HG02588 (cell line): ENCODE measurements around the gene RMND5A.

Experiments used
- ATAC-seq: cut with Tn5 transposase; IDR thresholded peaks from one replicate; pipeline ENCODE4 v1.9.1; 2021; ENCODE audit warnings: mild to moderate bottlenecking, moderate library complexity; ENCODE audit not compliant: unreplicated experiment

The RMND5A gene

DNA sequence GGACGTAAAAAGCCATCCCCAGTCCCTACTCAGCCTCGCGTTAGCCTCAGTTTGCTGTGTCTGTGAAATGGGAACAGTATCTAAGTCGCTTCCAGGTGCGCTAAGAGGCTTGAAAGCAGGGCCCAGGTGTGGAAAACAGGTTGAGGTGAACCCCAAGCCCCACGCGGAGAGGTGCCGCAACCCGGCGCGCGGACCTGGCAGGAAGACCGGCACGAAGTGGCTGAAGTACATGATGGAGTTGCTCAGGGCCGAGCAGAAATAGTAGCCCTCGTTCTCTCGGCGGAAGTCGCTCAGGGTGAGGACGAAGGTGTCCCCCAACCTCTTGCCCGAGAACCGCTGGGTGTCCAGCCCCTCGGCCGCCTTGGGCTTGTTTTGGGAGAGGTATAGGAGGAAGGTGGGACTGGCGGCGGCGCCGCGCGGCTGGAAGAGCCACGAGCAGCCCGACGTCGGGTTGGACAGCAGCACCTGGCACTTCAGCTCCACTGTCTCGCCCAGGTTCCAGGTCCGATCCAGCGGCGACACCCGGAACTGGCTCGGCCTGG, 70.1 kb downstream of the RMND5A start:
- no peak for ATAC-seq

DNA sequence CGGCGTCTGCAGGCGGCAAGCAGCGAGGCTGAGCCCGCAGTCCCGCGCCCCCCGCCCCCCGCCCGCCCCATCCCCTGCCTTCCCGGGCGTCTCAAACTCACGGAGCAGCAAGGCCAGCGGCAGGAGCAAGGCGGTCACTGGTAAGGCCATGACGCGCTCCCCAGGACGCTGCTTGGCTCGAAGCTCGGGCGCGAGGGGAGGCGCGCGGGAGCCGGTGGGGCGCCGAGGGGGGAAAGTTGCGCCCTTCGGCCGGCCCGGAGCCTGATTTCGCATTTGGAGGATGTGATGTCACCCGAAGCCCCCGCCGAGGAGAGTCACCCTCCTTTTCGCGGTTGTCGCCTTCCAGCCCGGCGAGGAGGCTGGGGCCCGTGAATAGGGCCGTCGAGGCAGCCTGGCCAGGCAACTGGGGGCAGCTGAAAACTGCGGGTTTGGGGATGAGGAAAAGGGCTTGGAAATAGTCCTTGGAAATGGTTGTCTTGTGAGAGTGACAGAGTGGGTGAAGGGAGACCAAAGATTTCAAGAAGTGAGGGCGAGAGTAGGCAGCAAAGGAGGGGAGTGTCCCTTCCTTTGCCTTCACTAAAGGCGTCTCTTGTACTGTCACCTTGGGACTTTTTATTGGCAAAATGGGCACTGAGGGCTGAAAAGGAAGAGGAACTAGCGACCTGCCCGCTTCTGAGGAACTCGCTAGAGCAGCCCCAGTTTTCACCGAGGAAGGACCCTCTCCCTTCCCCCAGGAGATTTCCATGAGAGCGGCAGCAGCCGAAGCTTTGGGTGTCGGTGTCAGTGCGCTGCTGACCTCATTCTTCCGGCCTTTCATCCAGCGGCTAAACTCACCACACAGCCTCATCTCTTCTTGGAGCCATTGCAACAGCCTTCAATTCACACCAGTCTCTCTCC, 70.8 kb downstream of the RMND5A start, which contains the start of gene CD8A:
CD8A (minus strand) TSS at position 238 of the 897 bp plus-strand sequence; CDS start at position 150, 88 bp downstream.
- no peak for ATAC-seq

DNA sequence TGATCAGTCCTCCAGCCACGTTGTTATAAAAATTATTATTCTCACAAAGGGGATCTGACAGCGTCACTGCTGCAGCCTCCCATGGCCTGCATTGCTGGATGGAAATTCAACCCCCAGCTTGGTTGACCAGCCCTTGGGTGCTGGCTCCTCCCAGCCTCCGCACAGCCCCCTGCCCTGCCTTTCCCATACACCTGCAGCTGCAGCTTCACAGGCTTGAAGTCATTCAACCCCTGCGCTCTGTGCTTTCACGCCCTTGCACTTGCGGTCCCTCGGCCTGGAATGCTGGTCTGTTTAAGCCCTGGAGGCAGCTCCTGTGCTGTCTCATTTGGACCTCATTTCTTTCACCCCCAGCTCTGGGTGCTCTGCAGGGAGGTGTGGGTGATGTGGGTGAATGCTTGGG, 71.5 kb downstream of the RMND5A start:
- ATAC-seq: no peak

DNA sequence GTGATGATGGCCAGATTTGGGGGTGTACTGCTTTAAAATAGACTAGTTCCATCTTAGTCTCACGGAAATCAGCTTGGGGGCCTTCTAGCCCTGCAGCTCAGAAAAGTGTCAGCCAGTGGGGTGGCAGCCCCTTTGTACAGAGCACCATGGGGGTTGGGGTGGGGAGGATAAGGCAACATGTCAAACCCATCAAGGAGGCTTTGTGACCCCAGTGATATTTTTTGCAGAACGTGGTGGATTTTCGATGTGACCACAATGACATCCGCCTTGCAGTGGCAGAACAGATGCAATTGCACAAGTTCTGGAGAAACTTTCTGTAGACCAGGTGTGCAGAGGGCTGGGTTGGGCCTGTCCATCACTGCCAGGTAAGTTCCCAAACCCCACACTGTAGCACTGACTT, 73.7 kb downstream of the RMND5A start:
- ATAC-seq: no peak

DNA sequence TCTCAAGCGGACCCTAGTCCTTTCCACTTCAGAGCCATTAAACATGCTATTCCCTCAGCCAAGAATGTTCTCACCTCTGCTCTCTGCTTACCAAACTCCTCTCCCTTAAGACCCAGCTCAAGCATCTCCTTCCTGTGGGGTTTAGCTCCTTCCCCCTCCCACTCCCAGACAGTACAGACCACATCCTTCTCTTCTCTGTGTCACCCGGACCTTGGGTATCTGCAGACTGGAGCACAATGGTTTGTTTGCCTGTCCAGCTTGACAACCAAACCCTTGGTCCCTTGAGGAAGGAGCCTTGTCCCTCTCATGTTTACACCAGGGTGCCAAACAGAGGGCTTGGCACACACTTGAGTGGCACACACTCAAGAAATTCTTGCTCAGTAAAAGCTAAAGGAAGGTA, 74.8 kb downstream of the RMND5A start:
- ATAC-seq: no peak

DNA sequence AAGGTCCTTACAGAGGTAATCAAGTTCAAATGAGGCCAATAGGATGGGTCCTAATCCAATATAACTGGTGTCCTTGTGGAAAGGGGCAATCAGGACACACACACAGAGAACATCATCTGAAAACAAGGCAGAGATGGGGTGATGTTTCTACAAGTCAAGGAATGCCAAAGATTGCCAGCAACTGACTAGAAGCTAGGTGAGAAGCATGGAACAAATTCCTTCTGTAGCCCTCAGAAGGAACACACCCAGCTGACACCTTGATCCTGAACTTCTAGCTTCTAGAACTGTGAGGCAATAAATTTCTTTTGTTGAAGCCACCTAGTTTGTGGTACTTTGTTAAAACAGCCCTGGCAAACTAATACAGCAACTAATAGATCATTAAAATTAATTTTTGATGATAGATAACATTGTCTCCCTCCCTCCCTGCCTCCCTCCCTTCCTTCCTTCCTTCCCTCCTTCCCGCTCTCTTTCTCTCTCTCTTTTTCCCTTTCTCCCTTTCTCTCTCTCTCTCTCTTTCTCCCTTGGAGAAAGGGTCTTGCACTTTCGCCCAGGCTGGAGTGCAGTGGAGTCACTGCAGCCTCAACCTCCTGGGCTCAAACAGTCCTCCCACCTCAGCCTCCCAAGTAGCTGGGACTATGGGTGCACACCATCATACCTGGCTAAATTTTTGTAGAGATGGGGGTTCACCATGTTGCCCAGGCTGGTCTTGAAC, 80.9 kb downstream of the RMND5A start:
- no peak for ATAC-seq

DNA sequence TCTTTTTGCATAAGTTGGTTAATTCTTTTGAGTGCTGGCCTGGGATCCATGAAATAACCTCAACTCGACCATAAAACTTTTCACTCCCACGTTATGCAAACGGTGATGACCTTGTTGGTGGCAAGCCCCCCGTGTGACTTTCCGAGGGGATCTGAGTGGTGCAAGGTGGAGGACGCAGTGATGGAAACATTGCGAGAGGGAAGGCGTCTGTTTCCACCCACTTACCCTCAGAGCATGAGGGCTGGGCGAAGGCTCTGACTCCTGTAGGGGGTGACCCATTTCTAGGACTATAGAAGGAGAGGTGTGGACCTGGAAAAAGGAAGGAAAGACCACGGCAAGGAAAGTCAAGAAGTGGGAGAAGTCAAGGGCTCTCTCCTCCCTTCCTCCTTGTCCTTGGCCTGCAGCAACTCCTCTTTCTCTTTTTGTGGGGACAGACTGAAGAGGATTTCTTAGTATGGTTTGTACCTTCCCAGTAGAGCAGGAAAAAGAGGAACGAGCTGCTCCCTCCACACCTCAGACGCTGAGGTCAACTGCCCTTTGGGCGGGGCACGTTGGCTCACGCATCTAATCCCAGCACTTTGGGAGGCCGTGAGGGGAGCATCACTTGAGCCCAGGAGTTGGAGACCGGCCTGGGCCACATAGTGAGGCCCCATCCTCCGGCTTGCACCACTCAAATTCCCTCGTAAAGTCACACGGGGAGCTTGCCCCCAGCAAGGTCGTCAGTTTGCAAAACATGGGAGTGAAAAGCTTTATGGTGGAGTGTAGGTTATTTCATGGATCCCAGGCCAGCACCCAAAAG, 86.2 kb downstream of the RMND5A start:
- ATAC-seq: no peak

DNA sequence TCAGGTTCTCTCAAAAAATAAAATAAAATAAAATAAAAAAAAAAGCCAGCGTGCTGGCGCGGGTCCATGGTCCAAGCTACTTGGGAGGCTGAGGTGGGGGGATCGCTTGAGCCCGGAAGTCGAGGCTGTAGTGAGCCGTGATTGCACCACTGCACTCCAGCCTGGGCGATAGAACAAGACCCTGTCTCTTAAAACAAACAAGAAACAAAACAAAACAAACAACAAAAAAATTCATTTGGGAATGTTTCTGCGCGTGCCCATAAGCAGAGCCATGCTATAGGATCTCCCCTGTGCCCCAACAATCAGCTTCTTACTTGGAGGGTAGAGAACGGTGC, 87.0 kb downstream of the RMND5A start:
- no peak for ATAC-seq

DNA sequence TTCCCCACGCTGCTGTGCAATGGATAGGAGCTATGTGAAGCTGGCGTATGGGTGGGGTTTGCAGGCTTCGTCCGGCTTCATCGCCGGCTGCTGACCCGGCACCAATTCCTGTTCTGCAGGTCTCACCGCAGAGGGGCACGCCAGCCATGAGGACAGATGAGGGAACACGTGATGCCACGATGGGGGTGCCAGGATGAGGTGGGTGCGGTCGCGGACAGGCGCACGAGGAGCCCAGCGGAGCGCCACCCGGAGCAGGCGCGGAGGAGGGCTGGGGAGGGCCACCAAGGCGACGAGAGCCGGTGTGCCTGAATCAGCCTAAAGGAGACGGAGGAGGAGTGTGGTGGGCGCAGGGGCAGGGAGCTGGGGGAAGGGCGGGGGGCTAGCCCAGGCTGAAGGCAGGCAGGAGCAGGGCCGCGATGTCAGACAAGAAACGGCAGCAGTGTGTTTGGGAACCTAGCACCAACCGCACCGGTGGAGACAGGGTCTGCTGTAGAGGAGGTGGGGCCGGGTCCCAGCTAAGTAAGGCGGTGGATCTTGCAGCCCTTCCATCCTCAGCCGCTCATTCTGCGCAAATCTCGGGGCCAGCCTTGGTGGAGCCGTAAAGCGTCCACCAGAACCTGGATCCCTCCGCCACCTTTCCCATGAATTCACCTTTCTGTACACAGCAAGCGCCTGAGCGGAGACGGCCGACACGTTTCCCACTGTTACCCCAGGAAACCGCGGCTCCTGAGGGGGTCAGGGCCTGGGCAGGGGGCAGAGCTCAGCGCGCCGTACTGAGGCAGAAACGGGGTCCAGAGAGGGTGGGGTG, 87.6 kb downstream of the RMND5A start:
- peak; percentile 9 for ATAC-seq

DNA sequence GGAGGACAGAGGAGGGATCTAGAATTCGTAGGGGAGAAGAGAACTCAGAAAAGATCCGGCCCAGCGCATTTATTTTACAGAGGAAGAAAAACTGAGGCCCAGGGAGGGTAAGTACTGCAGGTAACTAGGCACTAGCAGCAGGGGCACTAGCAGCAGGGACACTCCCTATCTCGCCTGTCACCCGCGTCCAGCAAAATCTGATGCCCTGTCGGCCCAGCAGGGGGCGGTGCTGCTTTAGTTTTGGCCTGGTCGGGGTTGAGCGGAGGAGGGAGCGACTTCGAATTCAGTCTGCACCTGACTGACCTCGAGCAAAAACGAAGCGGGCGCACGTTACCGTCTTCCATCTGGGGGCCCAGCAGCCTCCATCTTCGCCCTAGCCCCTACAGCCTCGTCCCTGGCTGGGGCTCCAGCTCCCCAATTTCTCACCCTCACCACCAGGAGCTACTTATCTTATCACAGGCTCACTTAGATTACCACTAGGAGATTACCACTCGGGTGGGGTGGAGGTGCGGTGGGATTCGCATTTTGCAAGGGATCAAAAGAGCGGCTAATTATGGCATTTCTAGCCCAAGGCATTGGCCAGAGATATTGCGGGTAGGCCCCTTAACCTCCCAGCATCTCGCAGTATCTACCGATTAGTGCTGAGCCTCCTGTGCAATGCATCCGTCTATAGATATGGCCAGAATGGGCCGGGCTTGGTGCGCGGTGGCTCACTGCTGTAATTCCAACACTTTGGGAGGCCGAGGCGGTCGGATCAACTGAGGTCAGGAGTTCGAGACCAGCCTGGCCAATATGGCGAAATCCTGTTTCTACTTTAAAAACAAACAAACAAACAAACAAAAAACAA, 88.4 kb downstream of the RMND5A start:
- ATAC-seq: peak; percentile 88

DNA sequence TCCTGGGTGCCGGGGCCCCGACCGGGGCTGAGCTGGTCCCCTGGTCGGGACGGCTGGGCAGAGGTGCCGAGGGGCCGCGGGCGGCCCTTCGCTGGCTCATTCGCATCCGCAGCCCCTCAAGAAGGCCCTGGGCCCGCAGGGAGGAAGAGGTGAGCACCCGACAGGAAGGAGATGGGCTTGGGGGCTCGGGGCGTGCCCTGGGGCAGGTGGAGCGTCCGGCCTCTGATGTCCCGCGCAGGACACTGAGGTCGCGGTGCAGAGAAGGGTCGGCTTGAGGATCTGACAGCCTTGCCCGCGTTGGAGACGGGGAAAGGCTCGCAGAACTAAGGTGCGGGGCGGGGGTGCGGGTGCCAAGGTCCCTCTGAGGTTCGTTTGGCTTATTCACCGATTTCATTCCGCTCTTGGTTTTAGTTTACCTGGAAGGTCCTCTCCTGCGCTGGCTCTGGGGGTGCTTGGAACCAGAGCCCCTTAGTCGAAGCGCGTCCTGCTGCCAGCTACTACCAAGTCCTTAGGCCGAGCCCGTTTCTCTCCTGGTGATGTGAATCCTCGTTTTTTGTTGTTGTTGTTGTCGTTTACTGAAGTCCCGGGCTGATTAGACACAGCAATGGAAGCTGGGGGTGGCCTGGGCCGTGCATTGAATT, 89.5 kb downstream of the RMND5A start:
- no peak for ATAC-seq

DNA sequence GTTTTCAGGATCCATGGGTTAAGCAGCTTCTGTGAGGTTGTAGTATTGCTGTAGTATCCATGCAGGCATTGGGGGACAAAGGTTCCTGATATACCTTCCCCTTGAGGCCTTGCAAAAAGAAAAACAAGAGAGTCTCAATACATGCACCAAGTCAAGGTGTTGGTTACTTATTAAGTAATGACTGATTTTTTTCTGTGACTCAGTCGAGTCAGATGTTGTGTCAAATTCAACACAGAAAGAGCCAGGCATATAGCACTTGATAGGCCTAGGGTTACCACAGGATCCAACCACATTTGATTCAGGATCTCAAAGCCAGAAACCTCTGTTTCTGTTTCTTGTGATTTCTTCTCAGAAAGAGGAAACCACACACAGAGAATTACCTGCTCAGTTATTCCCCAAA, 95.5 kb downstream of the RMND5A start:
- no peak for ATAC-seq

DNA sequence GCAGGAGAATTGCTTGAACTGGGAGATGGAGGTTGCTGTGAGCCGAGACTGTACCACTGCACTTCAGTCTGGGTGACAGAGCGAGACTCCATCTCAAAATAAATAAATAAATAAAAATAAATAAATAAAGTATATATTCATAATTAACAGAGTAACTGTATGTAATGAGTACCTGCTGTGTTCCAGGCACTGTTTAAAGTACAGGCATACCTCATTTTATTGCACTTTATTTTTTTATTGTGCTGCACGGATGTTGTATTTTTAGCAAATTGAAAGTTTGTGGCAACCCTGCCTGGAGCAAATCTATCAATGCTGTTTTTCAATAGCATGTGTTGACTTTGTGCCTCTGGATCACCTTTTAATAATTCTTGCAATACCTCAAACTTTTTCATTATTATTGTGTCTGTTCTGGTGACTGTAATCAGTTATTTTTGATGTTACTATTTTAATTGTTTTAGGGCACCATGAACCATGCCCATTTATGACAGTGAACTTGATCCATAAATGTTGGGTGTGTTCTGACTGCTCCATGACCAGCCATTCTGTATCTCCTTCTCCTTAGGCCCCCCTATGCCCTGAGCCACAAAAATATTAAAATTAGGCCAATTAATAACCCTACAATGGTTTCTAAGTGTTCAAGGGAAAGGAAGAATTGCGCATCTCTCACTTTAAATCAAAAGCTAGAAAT, 98.2 kb downstream of the RMND5A start:
- ATAC-seq: no peak

DNA sequence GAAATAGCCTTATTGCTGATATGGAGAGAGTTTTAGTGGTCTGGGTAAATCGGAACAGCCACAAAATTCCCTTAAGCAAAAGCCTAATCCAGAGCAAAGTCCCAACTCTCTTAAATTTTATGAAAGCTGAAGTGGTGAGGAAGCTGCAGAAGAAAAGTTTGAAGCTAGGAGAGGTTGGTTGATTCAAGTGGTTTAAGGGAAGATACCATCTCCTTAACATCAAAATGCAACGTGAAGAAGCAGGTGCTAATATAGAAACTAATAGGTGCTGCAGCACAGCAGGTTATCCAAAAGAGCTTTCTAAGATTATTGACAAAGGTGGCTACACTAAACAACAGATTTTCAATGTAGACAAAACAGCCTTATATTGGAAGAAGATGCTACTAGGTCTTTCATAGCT, 98.9 kb downstream of the RMND5A start:
- ATAC-seq: no peak

DNA sequence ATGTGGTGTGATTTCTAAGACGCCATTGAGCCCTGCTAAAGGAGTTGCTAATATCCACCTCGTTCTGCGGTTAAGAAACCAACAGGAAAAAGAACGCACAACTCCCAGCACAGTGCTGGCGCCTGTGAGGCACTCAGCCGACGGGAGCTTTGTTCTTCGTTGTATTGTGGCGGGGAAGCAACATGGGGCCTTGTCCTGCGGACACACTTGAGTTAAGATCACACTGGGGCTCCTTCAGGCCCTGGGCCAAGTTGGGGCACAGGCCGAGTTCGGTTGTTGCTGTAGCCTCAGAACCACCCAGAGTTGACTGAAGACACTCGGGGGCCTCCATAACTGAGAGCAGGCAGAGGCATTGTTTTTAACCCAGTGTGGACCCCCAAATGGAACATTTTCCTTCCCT, 101.2 kb downstream of the RMND5A start:
- ATAC-seq: no peak

DNA sequence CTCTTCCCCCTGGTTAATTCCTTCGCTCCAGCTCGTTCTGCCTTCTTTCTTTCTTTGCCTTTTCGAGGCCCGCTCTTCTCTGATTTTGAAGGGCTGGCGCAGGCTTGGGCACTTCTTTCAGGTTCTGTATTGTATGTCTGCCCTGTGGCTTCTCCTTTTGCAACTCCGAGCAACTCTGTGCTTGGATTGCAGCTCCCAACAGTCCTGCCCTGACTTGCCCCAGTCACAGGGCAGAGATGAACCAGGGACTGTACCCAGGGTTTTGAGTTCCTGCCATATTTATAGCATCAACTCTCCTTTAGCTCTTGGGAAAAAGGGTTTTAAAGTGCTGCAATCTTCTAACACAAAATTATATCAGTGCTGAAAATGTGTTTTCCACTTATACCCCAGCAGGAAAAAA, 101.8 kb downstream of the RMND5A start:
- no peak for ATAC-seq

DNA sequence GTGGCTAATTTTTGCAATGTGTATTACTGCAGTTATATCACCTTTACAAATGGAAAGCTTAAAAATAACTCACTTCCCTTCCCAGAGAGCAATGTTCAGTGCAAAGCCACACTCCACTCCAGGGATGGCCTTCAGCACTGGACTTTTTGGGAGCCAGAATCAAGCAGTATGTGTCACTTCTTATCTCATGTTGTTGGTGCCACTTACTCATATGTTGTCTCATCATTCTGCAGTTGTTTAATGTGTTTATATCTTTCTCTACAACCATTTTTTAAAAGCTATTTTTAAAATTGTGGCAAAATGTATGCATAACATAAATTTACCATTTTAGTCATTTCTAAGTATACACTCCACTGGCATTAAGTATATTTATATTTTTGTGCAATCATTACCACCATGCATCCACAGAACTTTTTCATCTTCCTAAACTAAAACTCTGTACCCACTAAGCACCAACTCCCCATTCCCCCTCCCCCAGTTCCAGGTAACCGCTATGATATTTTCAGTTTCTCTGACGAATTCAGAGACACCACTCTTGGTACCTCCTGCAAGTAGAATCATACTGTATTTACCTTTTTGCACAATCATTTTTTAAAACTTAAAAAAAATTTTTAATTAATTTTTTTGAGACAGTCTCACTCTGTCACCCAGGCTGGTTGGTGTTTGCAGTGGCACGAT, 102.7 kb downstream of the RMND5A start:
- no peak for ATAC-seq
